HG03280 (cell line): ENCODE measurements around the gene PAK4.
"Not testable (repeated sequence)": the region's sequence is repeated elsewhere in the genome, so short reads cannot be mapped to it uniquely, and the experiment has no call there.

Experiments used
- ATAC-seq: cut with Tn5 transposase; IDR thresholded peaks from one replicate; pipeline ENCODE4 v1.9.1; 2021; ENCODE audit warnings: mild to moderate bottlenecking, moderate library complexity; ENCODE audit not compliant: unreplicated experiment

The PAK4 gene

GRCh38 chr19:39099341-39099740, 26.2 kb upstream of the PAK4 start:
- no peak for ATAC-seq

- ATAC-seq = no peak
Observed at GRCh38 chr19:39100500-39101166, 25.0 kb upstream of the PAK4 start.

- no peak for ATAC-seq
Observed at GRCh38 chr19:39103151-39103550, 22.4 kb upstream of the PAK4 start.

GRCh38 chr19:39104186-39104596, 21.4 kb upstream of the PAK4 start:
- no peak for ATAC-seq

- ATAC-seq = no peak
Observed at GRCh38 chr19:39106194-39106593, 19.4 kb upstream of the PAK4 start.

GRCh38 chr19:39109641-39110040, 15.9 kb upstream of the PAK4 start:
- ATAC-seq = no peak

- no peak for ATAC-seq
Observed at GRCh38 chr19:39110263-39110967, 15.2 kb upstream of the PAK4 start.

GRCh38 chr19:39111593-39112199, 13.9 kb upstream of the PAK4 start:
- ATAC-seq = no peak

- ATAC-seq = no peak
Observed at GRCh38 chr19:39112338-39112890, 13.2 kb upstream of the PAK4 start.

GRCh38 chr19:39113199-39113598, 12.4 kb upstream of the PAK4 start:
- ATAC-seq = no peak

GRCh38 chr19:39115105-39115847, 10.3 kb upstream of the PAK4 start:
- no peak for ATAC-seq

- ATAC-seq = not testable (repeated sequence)
Observed at GRCh38 chr19:39117023-39117422, 8.6 kb upstream of the PAK4 start.

- no peak for ATAC-seq
Observed at GRCh38 chr19:39119830-39120229, 5.8 kb upstream of the PAK4 start.

GRCh38 chr19:39122934-39123731, 2.5 kb upstream of the PAK4 start:
- no peak for ATAC-seq

GRCh38 chr19:39124136-39124764, 1.3 kb upstream of the PAK4 start:
- ATAC-seq = no peak

- ATAC-seq = no peak
Observed at GRCh38 chr19:39125199-39125553, 410 bp upstream of the PAK4 start.

- no peak for ATAC-seq
Observed at GRCh38 chr19:39126312-39127187, 964 bp downstream of the PAK4 start.

- no peak for ATAC-seq
Observed at GRCh38 chr19:39127812-39128515, 2.4 kb downstream of the PAK4 start.
